ENCODE data around the gene ZFY.

- TF ChIP-seq ATF3 (IDR thresholded peaks at IDR 0.05) (no peak), ZBTB33 (IDR thresholded peaks at IDR 0.05; ENCODE audit: extremely low read depth, insufficient replicate concordance, low read length) (no peak), CTCF (IDR thresholded peaks at IDR 0.05 in 2 of 3, conservative IDR thresholded peaks at IDR 0.05 in 1 of 3; ENCODE audit: borderline replicate concordance in 1 of 3, insufficient read depth in 1 of 3, low read depth in 2 of 3, low read length in 2 of 3) (no peak), EZH2 (IDR thresholded peaks at IDR 0.05) (no peak), SP1 (IDR thresholded peaks at IDR 0.05; ENCODE audit: low read depth) (no peak), ZFX (IDR thresholded peaks at IDR 0.05) (no peak), ZNF274 (IDR thresholded peaks at IDR 0.05; ENCODE audit: low read depth, low read length) (no peak), POLR2A (IDR thresholded peaks at IDR 0.05; ENCODE audit: borderline replicate concordance, extremely low read depth, insufficient read depth, insufficient read length) (no peak), REST (IDR thresholded peaks at IDR 0.05; ENCODE audit: low read depth) (no peak), YY1 (IDR thresholded peaks at IDR 0.05; ENCODE audit: extremely low read depth, insufficient replicate concordance, low read depth, low read length) (no peak), MAX (IDR thresholded peaks at IDR 0.05) (no peak)
These were observed 17.7 kb downstream of the ZFY start for GRCh38 chrY:2952912-2953311.

Measured in HCT116 (cell line).